ENCODE data around the gene EBF4. TPM values are rescaled to one million over a fixed set of nuclear protein-coding genes. Genes with fewer than 3 reads are reported as not detected.

Gene EBF4
- total and polyA plus RNA-seq, 12 donors = 1.6 to 29.7 (median 10.2) TPM

GRCh38 chr20:2701671-2702081, 9.1 kb downstream of the EBF4 start:
- no peaks in the 10 kb centered on the region for H3K36me3 ChIP-seq (replicated peaks in 1 of 2)
- DNase-seq = peak in 1 of 7 donors; percentile 25
- H3K27ac ChIP-seq = no peak overlapping the region
- WGBS, 4 donors = 81 to 83% (median 82%) methylated on average over 5 of the region's 5 CpGs
- no peaks in the 10 kb centered on the region for H3K9me3 ChIP-seq (replicated peaks in 1 of 3)
- H3K4me3 ChIP-seq = no peak overlapping the region
- intact Hi-C loops (cut with DNase I) = no loop called here
- no peaks in the 10 kb centered on the region for H3K4me1 ChIP-seq (replicated peaks in 1 of 2)
- TF ChIP-seq POLR2A (IDR thresholded peaks at IDR 0.05) (no peak), CTCF (IDR thresholded peaks at IDR 0.05) (no peak)
- H3K27me3 ChIP-seq = no peaks in the 10 kb centered on the region

- Histone ChIP-seq H3K9me3 (replicated peaks in 1 of 3) (no peaks in the 10 kb centered on the region), H3K36me3 (replicated peaks in 1 of 2) (no peaks in the 10 kb centered on the region), H3K4me1 (replicated peaks in 1 of 2) (no peaks in the 10 kb centered on the region), H3K27ac (no peak overlapping the region), H3K27me3 (no peaks in the 10 kb centered on the region), H3K4me3 (no peak overlapping the region)
- no peak for DNase-seq
- WGBS, 4 donors = 77 to 93% (median 89%) methylated on average over 3 to 8 of the region's 8 CpGs
- TF ChIP-seq POLR2A (IDR thresholded peaks at IDR 0.05) (no peak), CTCF (IDR thresholded peaks at IDR 0.05) (no peak)
- intact Hi-C loops (cut with DNase I) = no loop called here
Observed at GRCh38 chr20:2703716-2704475, 11.3 kb downstream of the EBF4 start.

GRCh38 chr20:2705931-2706645, 13.5 kb downstream of the EBF4 start:
- WGBS, 4 donors = 90 to 98% (median 93%) methylated on average over 13 to 14 of the region's 14 CpGs
- Histone ChIP-seq H3K4me1 (replicated peaks in 1 of 2) (no peaks in the 10 kb centered on the region), H3K4me3 (no peak overlapping the region)

More at GRCh38 chr20:2705931-2706645, 13.5 kb downstream of the EBF4 start:
- no peaks in the 10 kb centered on the region for H3K36me3 ChIP-seq (replicated peaks in 1 of 2)
- DNase-seq = no peak
- no peak for TF ChIP-seq POLR2A (IDR thresholded peaks at IDR 0.05)
- no peak for TF ChIP-seq CTCF (IDR thresholded peaks at IDR 0.05)
- no peaks in the 10 kb centered on the region for H3K27me3 ChIP-seq
- intact Hi-C loops (cut with DNase I) = no loop called here
- no peaks in the 10 kb centered on the region for H3K9me3 ChIP-seq (replicated peaks in 1 of 3)
- no peak overlapping the region for H3K27ac ChIP-seq
